Liver (tissue), 3 donors: Measurements from ENCODE around the gene RAB5IF.

ENCODE experiments used
- CTCF ChIP-seq: fragments of 150-350 bp; IDR thresholded peaks from 2 replicates; pipeline ENCODE4 v1.5.1; 2017; ENCODE audit warnings: improper control_type of control experiment, low read depth, low read length; ENCODE audit not compliant: missing input control
- FOXA2 ChIP-seq: IDR thresholded peaks from 2 replicates; pipeline ENCODE4 v1.6.1; 2016; ENCODE audit warnings: antibody characterized with exemption
- GABPA ChIP-seq, 2 donors: IDR thresholded peaks in 1 of 2; conservative IDR thresholded peaks in 1 of 2; 2 replicates each; pipeline ENCODE4 v1.6.1; 2016; ENCODE audit warnings: antibody characterized with exemption in 2 of 2, mild to moderate bottlenecking in 1 of 2, moderate library complexity in 1 of 2
- JUND ChIP-seq, 2 donors: IDR thresholded peaks; 2 replicates each; pipeline ENCODE4 v1.6.1; 2016; ENCODE audit warnings: antibody characterized with exemption in 2 of 2
- MAX ChIP-seq: IDR thresholded peaks from 2 replicates; pipeline ENCODE4 v1.6.1; 2016; ENCODE audit warnings: antibody characterized with exemption
- RAD21 ChIP-seq, 2 donors: IDR thresholded peaks; 2 replicates each; pipeline ENCODE4 v1.6.1; 2016; ENCODE audit warnings: antibody characterized with exemption in 2 of 2, mild to moderate bottlenecking in 2 of 2
- SP1 ChIP-seq: IDR thresholded peaks from 2 replicates; pipeline ENCODE4 v1.6.1; 2018; ENCODE audit warnings: antibody characterized with exemption, mild to moderate bottlenecking
- TF ChIP-seq, protein P1 (sequence below): IDR thresholded peaks from 2 replicates; pipeline ENCODE4 v1.6.1; 2016; ENCODE audit warnings: antibody characterized with exemption, mild to moderate bottlenecking
- TF ChIP-seq, protein P2 (sequence below): IDR thresholded peaks from 2 replicates; pipeline ENCODE4 v1.6.1; 2016; ENCODE audit warnings: antibody characterized with exemption
- donor health status: healthy.
- donor health status: healthy.

DNA sequence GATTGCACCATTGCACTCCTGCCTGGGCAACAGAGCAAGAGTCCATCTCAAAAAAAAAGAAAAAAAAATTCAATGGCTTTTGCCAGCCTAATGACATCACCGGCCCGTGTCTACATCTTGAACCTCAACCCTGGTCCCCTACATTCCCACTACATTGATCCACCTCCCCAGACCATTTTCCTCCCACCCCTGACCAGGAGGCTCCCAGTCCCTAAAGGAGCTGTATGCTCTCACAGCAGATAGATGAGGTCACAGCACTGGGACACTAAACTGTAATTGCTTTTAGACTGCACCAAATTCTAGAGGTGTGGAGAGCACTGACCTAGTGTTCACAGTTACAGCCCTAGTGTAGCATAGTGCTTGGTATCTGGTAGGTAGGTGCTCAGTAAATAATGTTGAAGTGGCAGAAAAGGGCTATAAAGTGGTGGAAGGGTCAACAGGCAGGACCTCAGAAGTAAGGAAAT is 21.5 kb upstream of the RAB5IF start:
- no peak for TF ChIP-seq CTCF
- no peak for TF ChIP-seq MAX
- TF ChIP-seq JUND (IDR thresholded peaks at IDR 0.05), result no peak
- TF ChIP-seq, protein P1, sequence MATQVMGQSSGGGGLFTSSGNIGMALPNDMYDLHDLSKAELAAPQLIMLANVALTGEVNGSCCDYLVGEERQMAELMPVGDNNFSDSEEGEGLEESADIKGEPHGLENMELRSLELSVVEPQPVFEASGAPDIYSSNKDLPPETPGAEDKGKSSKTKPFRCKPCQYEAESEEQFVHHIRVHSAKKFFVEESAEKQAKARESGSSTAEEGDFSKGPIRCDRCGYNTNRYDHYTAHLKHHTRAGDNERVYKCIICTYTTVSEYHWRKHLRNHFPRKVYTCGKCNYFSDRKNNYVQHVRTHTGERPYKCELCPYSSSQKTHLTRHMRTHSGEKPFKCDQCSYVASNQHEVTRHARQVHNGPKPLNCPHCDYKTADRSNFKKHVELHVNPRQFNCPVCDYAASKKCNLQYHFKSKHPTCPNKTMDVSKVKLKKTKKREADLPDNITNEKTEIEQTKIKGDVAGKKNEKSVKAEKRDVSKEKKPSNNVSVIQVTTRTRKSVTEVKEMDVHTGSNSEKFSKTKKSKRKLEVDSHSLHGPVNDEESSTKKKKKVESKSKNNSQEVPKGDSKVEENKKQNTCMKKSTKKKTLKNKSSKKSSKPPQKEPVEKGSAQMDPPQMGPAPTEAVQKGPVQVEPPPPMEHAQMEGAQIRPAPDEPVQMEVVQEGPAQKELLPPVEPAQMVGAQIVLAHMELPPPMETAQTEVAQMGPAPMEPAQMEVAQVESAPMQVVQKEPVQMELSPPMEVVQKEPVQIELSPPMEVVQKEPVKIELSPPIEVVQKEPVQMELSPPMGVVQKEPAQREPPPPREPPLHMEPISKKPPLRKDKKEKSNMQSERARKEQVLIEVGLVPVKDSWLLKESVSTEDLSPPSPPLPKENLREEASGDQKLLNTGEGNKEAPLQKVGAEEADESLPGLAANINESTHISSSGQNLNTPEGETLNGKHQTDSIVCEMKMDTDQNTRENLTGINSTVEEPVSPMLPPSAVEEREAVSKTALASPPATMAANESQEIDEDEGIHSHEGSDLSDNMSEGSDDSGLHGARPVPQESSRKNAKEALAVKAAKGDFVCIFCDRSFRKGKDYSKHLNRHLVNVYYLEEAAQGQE, result no peak
- no peak for TF ChIP-seq GABPA (IDR thresholded peaks at IDR 0.05 in 1 of 2, conservative IDR thresholded peaks at IDR 0.05 in 1 of 2)
- no peak for TF ChIP-seq RAD21 (IDR thresholded peaks at IDR 0.05)
- no peak for TF ChIP-seq SP1
- no peak for TF ChIP-seq FOXA2
- TF ChIP-seq, protein P2, sequence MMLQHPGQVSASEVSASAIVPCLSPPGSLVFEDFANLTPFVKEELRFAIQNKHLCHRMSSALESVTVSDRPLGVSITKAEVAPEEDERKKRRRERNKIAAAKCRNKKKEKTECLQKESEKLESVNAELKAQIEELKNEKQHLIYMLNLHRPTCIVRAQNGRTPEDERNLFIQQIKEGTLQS, result no peak
